Transverse colon (tissue), 4 donors: ENCODE data around the gene EME1. TPM values are rescaled to one million over a fixed set of nuclear protein-coding genes. Genes with fewer than 3 reads are reported as not detected.
"Not testable (repeated sequence)": the region's sequence is repeated elsewhere in the genome, so short reads cannot be mapped to it uniquely, and the experiment has no call there.

Experiments used
- DNase-seq: peaks from one replicate; pipeline ENCODE4 v3.0.0-alpha.2; 2019
- H3K27ac ChIP-seq, 4 donors: fragments of 200-600 bp; sonication (generic); 2 replicates each; pipeline ENCODE4 v1.5.1; 2016 to 2018; ENCODE audit warnings: inconsistent platforms in 4 of 4
- H3K27me3 ChIP-seq: fragments of 200-600 bp; sonication (generic); 2 replicates; pipeline ENCODE4 v1.5.1; 2017; ENCODE audit warnings: inconsistent platforms
- H3K36me3 ChIP-seq, 4 donors: fragments of 200-600 bp; sonication (generic); 2 replicates each; pipeline ENCODE4 v1.5.1; 2017 to 2019; ENCODE audit warnings: inconsistent platforms in 4 of 4
- H3K4me1 ChIP-seq, 4 donors: fragments of 200-600 bp; sonication (generic); 2 replicates each; pipeline ENCODE4 v1.5.1; 2017 to 2020; ENCODE audit warnings: inconsistent platforms in 4 of 4
- H3K4me3 ChIP-seq, 4 donors: fragments of 200-600 bp; sonication (generic); 1 replicate in 1 of 4; 2 replicates in 3 of 4; pipeline versions ENCODE4 v1.5.1 to v1.6.1; 2017 to 2019; ENCODE audit warnings: inconsistent platforms in 4 of 4
- H3K9me3 ChIP-seq, 2 donors: fragments of 200-600 bp; sonication (generic); 2 replicates each; pipeline ENCODE4 v1.5.1; 2017 to 2019; ENCODE audit warnings: inconsistent platforms in 2 of 2
- CTCF ChIP-seq, 5 experiments: fragments of 200-600 bp in 3 of 5; fragments of 450-650 bp in 2 of 5; sonication (generic) in 3 of 5; IDR thresholded peaks; 1 replicate in 2 of 5; 2 replicates in 3 of 5; pipeline ENCODE4 v1.5.1; 2016 to 2017; ENCODE audit warnings: antibody characterized with exemption in 5 of 5, inconsistent platforms in 3 of 5, mild to moderate bottlenecking in 2 of 5, moderate library complexity in 1 of 5
- EP300 ChIP-seq: sonication (generic); formaldehyde crosslinking; IDR thresholded peaks from one replicate; pipeline ENCODE4 v1.6.1; 2017; ENCODE audit warnings: antibody characterized with exemption, low read depth
- POLR2A ChIP-seq: fragments of 450-650 bp; IDR thresholded peaks from one replicate; pipeline ENCODE4 v1.6.1; 2016; ENCODE audit warnings: antibody characterized with exemption, mild to moderate bottlenecking, moderate library complexity
- POLR2AphosphoS5 ChIP-seq, 3 donors: sonication (generic); formaldehyde crosslinking; IDR thresholded peaks; one replicate each; pipeline ENCODE4 v1.6.1; 2016; ENCODE audit warnings: antibody characterized with exemption in 3 of 3
- WGBS, 2 donors: methylation state at CpG; one replicate each; pipeline ENCODE4 v1.1.5; 2018; ENCODE audit warnings: low coverage in 1 of 2; 5-methylcytosine and 5-hydroxymethylcytosine counted together
- in situ Hi-C, 4 donors: fragments of 200-750 bp; cut with MboI; loops; one replicate each; pipeline versions ENCODE4 v1.15.0 to v1.15.1; 2017; ENCODE audit warnings: low sequenced_read_pairs in 3 of 4, low pct_ligation_motif_present in 1 of 4, low pct_unique_long_range_greater_than_20kb in 1 of 4
- intact Hi-C: fragments of 100-400 bp; cut with DNase I; formaldehyde crosslinking; loops from one replicate; pipeline ENCODE4 v1.15.1; 2023; ENCODE audit warnings: low total_unique reads
- total RNA-seq, 4 donors: library from RNA; depleted of rRNA; stranded (reverse); fragments of >200 nt; gene quantifications; one replicate each; pipeline ENCODE4 v1.1.0, GENCODE V29; 2016

EME1 gene
- total RNA-seq, 4 donors from 2014 or later, result 1.4 to 1.6 TPM; not detected in 2

GRCh38 chr17:50332196-50332595, 40.8 kb upstream of the EME1 start:
- 69 to 70% methylated on average over 4 to 6 of the region's 6 CpGs for WGBS, 2 donors
- TF ChIP-seq POLR2AphosphoS5 (IDR thresholded peaks at IDR 0.05) (no peak), CTCF (IDR thresholded peaks at IDR 0.05) (no peak), POLR2A (no peak), EP300 (no peak)
- Histone ChIP-seq H3K36me3 (no peaks in the 10 kb centered on the region), H3K9me3 (no peaks in the 10 kb centered on the region), H3K27me3 (peaks cover 6% of the 10 kb centered on the region), H3K4me3 (no peak overlapping the region), H3K4me1 (no peaks in the 10 kb centered on the region), H3K27ac (no peak overlapping the region)
- in situ Hi-C loops, result no loop called here
- no peak for DNase-seq
- intact Hi-C loops, result loop anchor here (10.0 kb wide), 1 partner anchor 617 kb away; no protein-coding TSS in a partner anchor

- H3K4me3 ChIP-seq, H3K36me3 ChIP-seq, in situ Hi-C loops, H3K27me3 ChIP-seq, H3K27ac ChIP-seq, H3K9me3 ChIP-seq, H3K4me1 ChIP-seq, DNase-seq: not testable (repeated sequence)
- WGBS, 2 donors, result 59% methylated on average over 14 of the region's 14 CpGs; no CpG with 5 or more reads in 1 of the 2 donors
- intact Hi-C loops, result loop anchor here (10.0 kb wide), 1 partner anchor 619 kb away; no protein-coding TSS in a partner anchor
These were observed 39.6 kb upstream of the EME1 start for GRCh38 chr17:50333291-50334057.

- Histone ChIP-seq H3K9me3 (no peaks in the 10 kb centered on the region), H3K27me3 (peaks cover 6% of the 10 kb centered on the region), H3K36me3 (no peaks in the 10 kb centered on the region), H3K4me3 (no peak overlapping the region), H3K4me1 (no peaks in the 10 kb centered on the region), H3K27ac (no peak overlapping the region)
- TF ChIP-seq CTCF (IDR thresholded peaks at IDR 0.05) (no peak), POLR2AphosphoS5 (IDR thresholded peaks at IDR 0.05) (no peak), EP300 (no peak), POLR2A (no peak)
- in situ Hi-C loops (no loop called here), intact Hi-C loops (loop anchor here (10.0 kb wide), 1 partner anchor 623 kb away; no protein-coding TSS in a partner anchor)
- no peak for DNase-seq
- 91 to 100% methylated on average over 1 to 2 of the region's 2 CpGs for WGBS, 2 donors
These were observed 35.1 kb upstream of the EME1 start for GRCh38 chr17:50337956-50338355.

- no peaks in the 10 kb centered on the region for H3K9me3 ChIP-seq
- in situ Hi-C loops, result no loop called here
- no peaks in the 10 kb centered on the region for H3K4me1 ChIP-seq
- H3K27ac ChIP-seq, result no peak overlapping the region
- H3K36me3 ChIP-seq, result no peaks in the 10 kb centered on the region
- no peaks in the 10 kb centered on the region for H3K27me3 ChIP-seq
- intact Hi-C loops, result loop anchor here (10.0 kb wide), 1 partner anchor 624 kb away; no protein-coding TSS in a partner anchor
- DNase-seq, result no peak
- TF ChIP-seq CTCF (IDR thresholded peaks at IDR 0.05) (no peak), EP300 (no peak), POLR2A (no peak), POLR2AphosphoS5 (IDR thresholded peaks at IDR 0.05) (no peak)
- H3K4me3 ChIP-seq, result no peak overlapping the region
These were observed 34.4 kb upstream of the EME1 start for GRCh38 chr17:50338645-50339044.
